ACC112 (cell line): ENCODE measurements around the gene THSD8.
"Not testable (repeated sequence)": the region's sequence is repeated elsewhere in the genome, so short reads cannot be mapped to it uniquely, and the experiment has no call there.

Source experiments
- H2AFZ ChIP-seq: fragments of 200-600 bp; sonication (generic); one replicate; pipeline ENCODE4 v1.6.0; 2017; ENCODE audit warnings: antibody characterized with exemption, low read length; ENCODE audit not compliant: unreplicated experiment
- H3K27ac ChIP-seq: fragments of 200-600 bp; sonication (generic); 2 replicates; pipeline ENCODE4 v1.5.1; 2014; ENCODE audit warnings: low read depth, mild to moderate bottlenecking, antibody characterized with exemption, low read length, moderate library complexity
- H3K27me3 ChIP-seq: fragments of 200-600 bp; sonication (generic); 2 replicates; pipeline ENCODE4 v1.6.1; 2014; ENCODE audit warnings: mild to moderate bottlenecking, antibody characterized with exemption, low read length, moderate library complexity, mixed read lengths; ENCODE audit not compliant: insufficient read depth
- H3K36me3 ChIP-seq: fragments of 200-600 bp; sonication (generic); 2 replicates; pipeline ENCODE4 v1.6.1; 2016; ENCODE audit warnings: mild to moderate bottlenecking, antibody characterized with exemption, low read length, moderate library complexity, mixed read lengths; ENCODE audit not compliant: insufficient read depth
- H3K4me1 ChIP-seq: fragments of 200-600 bp; sonication (generic); one replicate; pipeline ENCODE4 v1.6.1; 2016; ENCODE audit warnings: low read length, mixed read lengths; ENCODE audit not compliant: insufficient read depth, unreplicated experiment, control insufficient read depth
- H3K4me3 ChIP-seq: fragments of 200-600 bp; sonication (generic); 2 replicates; pipeline ENCODE4 v1.5.1; 2014; ENCODE audit warnings: mild to moderate bottlenecking, low read depth, low read length
- H3K79me2 ChIP-seq: fragments of 200-600 bp; sonication (generic); one replicate; pipeline ENCODE4 v1.6.0; 2016; ENCODE audit warnings: low read length; ENCODE audit not compliant: control insufficient read depth, unreplicated experiment, insufficient read depth

Gene THSD8

GRCh38 chr19:12793290-12794195, 8.3 kb upstream of the THSD8 start:
- H3K4me1 ChIP-seq, result peaks cover 17% of the 10 kb centered on the region
- no peaks in the 10 kb centered on the region for H3K36me3 ChIP-seq
- H3K27me3 ChIP-seq, result no peaks in the 10 kb centered on the region
- peak overlapping the region; percentile 93 for H3K4me3 ChIP-seq
- peak overlapping the region; percentile 100 for H3K27ac ChIP-seq
- H2AFZ ChIP-seq, result no peak overlapping the region
- H3K79me2 ChIP-seq, result peaks cover 20% of the 10 kb centered on the region

GRCh38 chr19:12794196-12794941, 7.5 kb upstream of the THSD8 start:
- Histone ChIP-seq H3K4me3 (peak overlapping the region; percentile 93), H3K27ac (peak overlapping the region; percentile 100)

GRCh38 chr19:12794971-12795381, 6.9 kb upstream of the THSD8 start:
- Histone ChIP-seq H3K27me3 (no peaks in the 10 kb centered on the region), H2AFZ (no peak overlapping the region), H3K36me3 (no peaks in the 10 kb centered on the region), H3K27ac (no peak overlapping the region), H3K4me3 (no peak overlapping the region), H3K79me2 (peaks cover 20% of the 10 kb centered on the region), H3K4me1 (peaks cover 8% of the 10 kb centered on the region)

More at GRCh38 chr19:12794196-12794941, 7.5 kb upstream of the THSD8 start:
- Histone ChIP-seq H3K4me1 (peaks cover 9% of the 10 kb centered on the region), H2AFZ (no peak overlapping the region), H3K36me3 (no peaks in the 10 kb centered on the region), H3K79me2 (peaks cover 20% of the 10 kb centered on the region), H3K27me3 (no peaks in the 10 kb centered on the region)

GRCh38 chr19:12796146-12797071, 5.5 kb upstream of the THSD8 start:
- no peak overlapping the region for H3K4me3 ChIP-seq
- H3K36me3 ChIP-seq, result no peaks in the 10 kb centered on the region

GRCh38 chr19:12797141-12797587, 4.7 kb upstream of the THSD8 start:
- Histone ChIP-seq H2AFZ (no peak overlapping the region), H3K27me3 (no peaks in the 10 kb centered on the region), H3K27ac (no peak overlapping the region), H3K4me3 (no peak overlapping the region), H3K79me2 (peaks cover 25% of the 10 kb centered on the region), H3K4me1 (peaks cover 5% of the 10 kb centered on the region), H3K36me3 (no peaks in the 10 kb centered on the region)

More at GRCh38 chr19:12796146-12797071, 5.5 kb upstream of the THSD8 start:
- peaks cover 5% of the 10 kb centered on the region for H3K4me1 ChIP-seq
- peaks cover 30% of the 10 kb centered on the region for H3K79me2 ChIP-seq
- H3K27ac ChIP-seq, result no peak overlapping the region
- H2AFZ ChIP-seq, result no peak overlapping the region
- no peaks in the 10 kb centered on the region for H3K27me3 ChIP-seq

- not testable (repeated sequence) for H3K27me3 ChIP-seq, H3K4me1 ChIP-seq, H2AFZ ChIP-seq, H3K4me3 ChIP-seq, H3K27ac ChIP-seq, H3K36me3 ChIP-seq
- peaks cover 20% of the 10 kb centered on the region for H3K79me2 ChIP-seq
Observed at GRCh38 chr19:12797607-12798006, 4.3 kb upstream of the THSD8 start.

GRCh38 chr19:12799742-12800465, 2.0 kb upstream of the THSD8 start:
- peaks cover 5% of the 10 kb centered on the region for H3K4me1 ChIP-seq
- H2AFZ ChIP-seq, result no peak overlapping the region
- no peak overlapping the region; the same call in 1 of the 2 replicates for H3K4me3 ChIP-seq
- H3K36me3 ChIP-seq, result no peaks in the 10 kb centered on the region
- peaks cover 14% of the 10 kb centered on the region for H3K79me2 ChIP-seq
- H3K27ac ChIP-seq, result no peak overlapping the region
- no peaks in the 10 kb centered on the region for H3K27me3 ChIP-seq

GRCh38 chr19:12800466-12800770, 1.5 kb upstream of the THSD8 start:
- no peak overlapping the region for H2AFZ ChIP-seq
- no peak overlapping the region for H3K27ac ChIP-seq
- no peaks in the 10 kb centered on the region for H3K36me3 ChIP-seq
- H3K27me3 ChIP-seq, result no peaks in the 10 kb centered on the region
- H3K4me3 ChIP-seq, result peak overlapping the region; percentile 98
- peaks cover 5% of the 10 kb centered on the region for H3K4me1 ChIP-seq
- H3K79me2 ChIP-seq, result peaks cover 14% of the 10 kb centered on the region

GRCh38 chr19:12800923-12801465, 875 bp upstream of the THSD8 start:
- Histone ChIP-seq H2AFZ (peak overlapping the region; percentile 75), H3K4me1 (peaks cover 5% of the 10 kb centered on the region), H3K79me2 (peaks cover 14% of the 10 kb centered on the region), H3K4me3 (peak overlapping the region; percentile 98), H3K27me3 (no peaks in the 10 kb centered on the region), H3K36me3 (no peaks in the 10 kb centered on the region), H3K27ac (no peak overlapping the region)
